ENCODE data around the gene ANKRD23. TPM values are rescaled to one million over a fixed set of nuclear protein-coding genes. Genes with fewer than 3 reads are reported as not detected.

The ANKRD23 gene
- total RNA-seq, 1 donor = 1.8 TPM

- Histone ChIP-seq H3K4me2 (ENCODE audit: insufficient read depth, low read length) (peak within 1 kb of the TSS; percentile 84), H3K27ac (ENCODE audit: low read depth, low read length) (peak within 1 kb of the TSS; percentile 70), H3K4me1 (ENCODE audit: insufficient read depth, low read length) (peaks cover 20% of the 10 kb centered on the region), H4K20me1 (ENCODE audit: insufficient read depth, low read length) (peaks cover 15% of the 10 kb centered on the region), H2AFZ (ENCODE audit: low read length) (peak within 1 kb of the TSS; percentile 81), H3K9me3 (ENCODE audit: low read depth, low read length) (no peaks in the 10 kb centered on the region), H3K4me3 (ENCODE audit: insufficient read depth, low read length) (peak within 1 kb of the TSS; percentile 87), H3K27me3 (ENCODE audit: insufficient read depth, low read length) (no peaks in the 10 kb centered on the region), H3K36me3 (ENCODE audit: insufficient read depth, low read length) (peaks cover 27% of the 10 kb centered on the region), H3K79me2 (ENCODE audit: insufficient read depth, low read length) (peaks cover 23% of the 10 kb centered on the region)
- DNase-seq (ENCODE audit: insufficient read length, low spot score, missing footprints) = peak; percentile 100
- peak; percentile 69 for TF ChIP-seq CTCF (IDR thresholded peaks at IDR 0.05; ENCODE audit: extremely low read depth, low read depth, low read length)
Observed at GRCh38 chr2:96857667-96858372, 14.0 kb upstream of the ANKRD23 start, which contains the start of gene ANKRD39. ANKRD39 (minus strand) TSS chr2:96858016; CDS start chr2:96857987, 29 bp downstream.

- no peaks in the 10 kb centered on the region for H3K27me3 ChIP-seq (ENCODE audit: insufficient read depth, low read length)
- H3K4me1 ChIP-seq (ENCODE audit: insufficient read depth, low read length) = peaks cover 20% of the 10 kb centered on the region
- H3K27ac ChIP-seq (ENCODE audit: low read depth, low read length) = peak overlapping the region; percentile 70
- peak overlapping the region; percentile 87 for H3K4me3 ChIP-seq (ENCODE audit: insufficient read depth, low read length)
- H3K36me3 ChIP-seq (ENCODE audit: insufficient read depth, low read length) = peaks cover 24% of the 10 kb centered on the region
- H4K20me1 ChIP-seq (ENCODE audit: insufficient read depth, low read length) = peaks cover 15% of the 10 kb centered on the region
- no peak for TF ChIP-seq CTCF (IDR thresholded peaks at IDR 0.05; ENCODE audit: extremely low read depth, low read depth, low read length)
- peaks cover 23% of the 10 kb centered on the region for H3K79me2 ChIP-seq (ENCODE audit: insufficient read depth, low read length)
- peak overlapping the region; percentile 84 for H3K4me2 ChIP-seq (ENCODE audit: insufficient read depth, low read length)
- DNase-seq (ENCODE audit: insufficient read length, low spot score, missing footprints) = peak; percentile 90
- peak overlapping the region; percentile 63 for H2AFZ ChIP-seq (ENCODE audit: low read length)
- no peaks in the 10 kb centered on the region for H3K9me3 ChIP-seq (ENCODE audit: low read depth, low read length)
Observed at GRCh38 chr2:96856776-96857666, 13.2 kb upstream of the ANKRD23 start.

- TF ChIP-seq CTCF (IDR thresholded peaks at IDR 0.05; ENCODE audit: extremely low read depth, low read depth, low read length) = no peak
- Histone ChIP-seq H3K4me1 (ENCODE audit: insufficient read depth, low read length) (peaks cover 8% of the 10 kb centered on the region), H3K9me3 (ENCODE audit: low read depth, low read length) (no peaks in the 10 kb centered on the region), H4K20me1 (ENCODE audit: insufficient read depth, low read length) (peaks cover 3% of the 10 kb centered on the region), H3K36me3 (ENCODE audit: insufficient read depth, low read length) (peaks cover 18% of the 10 kb centered on the region), H3K4me3 (ENCODE audit: insufficient read depth, low read length) (no peak overlapping the region), H3K27ac (ENCODE audit: low read depth, low read length) (no peak overlapping the region), H3K4me2 (ENCODE audit: insufficient read depth, low read length) (no peak overlapping the region), H2AFZ (ENCODE audit: low read length) (no peak overlapping the region), H3K27me3 (ENCODE audit: insufficient read depth, low read length) (no peaks in the 10 kb centered on the region), H3K79me2 (ENCODE audit: insufficient read depth, low read length) (peaks cover 23% of the 10 kb centered on the region)
- DNase-seq (ENCODE audit: insufficient read length, low spot score, missing footprints) = no peak
Observed at GRCh38 chr2:96853321-96853720, 9.5 kb upstream of the ANKRD23 start.

GRCh38 chr2:96852667-96853066 is 8.8 kb upstream of the ANKRD23 start:
- no peaks in the 10 kb centered on the region for H3K27me3 ChIP-seq (ENCODE audit: insufficient read depth, low read length)
- peaks cover 23% of the 10 kb centered on the region for H3K79me2 ChIP-seq (ENCODE audit: insufficient read depth, low read length)

More at GRCh38 chr2:96852667-96853066, 8.8 kb upstream of the ANKRD23 start:
- peaks cover 3% of the 10 kb centered on the region for H4K20me1 ChIP-seq (ENCODE audit: insufficient read depth, low read length)
- H3K27ac ChIP-seq (ENCODE audit: low read depth, low read length) = no peak overlapping the region
- H3K4me1 ChIP-seq (ENCODE audit: insufficient read depth, low read length) = peaks cover 8% of the 10 kb centered on the region
- H3K36me3 ChIP-seq (ENCODE audit: insufficient read depth, low read length) = peaks cover 18% of the 10 kb centered on the region
- peak; percentile 35 for DNase-seq (ENCODE audit: insufficient read length, low spot score, missing footprints)
- no peak for TF ChIP-seq CTCF (IDR thresholded peaks at IDR 0.05; ENCODE audit: extremely low read depth, low read depth, low read length)
- no peak overlapping the region for H3K4me2 ChIP-seq (ENCODE audit: insufficient read depth, low read length)
- no peaks in the 10 kb centered on the region for H3K9me3 ChIP-seq (ENCODE audit: low read depth, low read length)
- no peak overlapping the region for H2AFZ ChIP-seq (ENCODE audit: low read length)
- no peak overlapping the region for H3K4me3 ChIP-seq (ENCODE audit: insufficient read depth, low read length)
